Erythroblast (primary cell): Measurements from ENCODE around the gene FN3K.

ENCODE experiments used
- GATA1 ChIP-seq: IDR thresholded peaks from 2 replicates; pipeline ENCODE4 v1.6.1; 2011; ENCODE audit warnings: low read depth, mild to moderate bottlenecking, control low read depth, low read length, moderate library complexity
- POLR2A ChIP-seq: IDR thresholded peaks from 2 replicates; pipeline ENCODE4 v1.6.1; 2011; ENCODE audit warnings: mild to moderate bottlenecking, low read length

DNA sequence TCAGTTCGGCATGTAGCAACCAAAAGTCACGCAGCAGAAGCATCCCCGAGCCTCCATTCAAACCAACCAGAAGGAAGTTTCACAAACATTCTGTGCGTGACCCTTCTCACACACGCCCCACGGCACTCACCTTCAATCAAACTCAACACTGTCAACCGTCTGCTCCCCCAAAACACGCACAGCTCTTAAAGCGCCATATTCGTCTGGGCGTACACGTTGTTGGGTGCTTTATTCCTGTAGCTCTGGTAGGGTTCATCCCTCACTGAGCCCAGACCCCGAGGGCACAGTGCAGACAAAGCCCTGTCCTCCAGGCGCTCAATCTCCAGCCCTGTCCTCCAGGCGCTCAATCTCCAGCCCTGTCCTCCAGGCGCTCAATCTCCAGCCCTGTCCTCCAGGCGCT lies 39.2 kb upstream of the FN3K start:
- TF ChIP-seq GATA1 (no peak), POLR2A (no peak)
